Activated T-cell treated with anti-CD3 and anti-CD28 coated beads, Interleukin-2, amount 50 U/mL, for 24 hours (primary cell): ENCODE measurements around the gene WDR86.

ENCODE experiments used
- DNase-seq: peaks from one replicate; pipeline ENCODE4 v3.0.0-alpha.2; 2020
- H3K27ac Mint-ChIP-seq: 2 replicates; pipeline ENCODE4 v1.8.0; 2020; ENCODE audit warnings: mild to moderate bottlenecking, mixed read lengths
- H3K27me3 Mint-ChIP-seq: 2 replicates; pipeline ENCODE4 v1.8.0; 2020; ENCODE audit warnings: mixed read lengths
- H3K36me3 Mint-ChIP-seq: 2 replicates; pipeline ENCODE4 v1.8.0; 2020; ENCODE audit warnings: low read depth, mixed read lengths
- H3K4me1 Mint-ChIP-seq: 2 replicates; pipeline ENCODE4 v1.8.0; 2020; ENCODE audit warnings: low read depth, mixed read lengths
- H3K4me3 Mint-ChIP-seq: 2 replicates; pipeline ENCODE4 v1.8.0; 2020; ENCODE audit warnings: mild to moderate bottlenecking, moderate library complexity, mixed read lengths
- H3K9me3 Mint-ChIP-seq: 2 replicates; pipeline ENCODE4 v1.8.0; 2020; ENCODE audit warnings: mixed read lengths

WDR86 gene

GRCh38 chr7:151408839-151409666 is 785 bp downstream of the WDR86 start:
- H3K27me3 Mint-ChIP-seq: peaks cover 35% of the 10 kb centered on the region
- peak overlapping the region; percentile 23 for H3K27ac Mint-ChIP-seq
- peak overlapping the region; percentile 61 for H3K4me3 Mint-ChIP-seq
- H3K4me1 Mint-ChIP-seq: peaks cover 43% of the 10 kb centered on the region
- H3K9me3 Mint-ChIP-seq: no peaks in the 10 kb centered on the region
- no peaks in the 10 kb centered on the region for H3K36me3 Mint-ChIP-seq
- DNase-seq: peak; percentile 54

DNA sequence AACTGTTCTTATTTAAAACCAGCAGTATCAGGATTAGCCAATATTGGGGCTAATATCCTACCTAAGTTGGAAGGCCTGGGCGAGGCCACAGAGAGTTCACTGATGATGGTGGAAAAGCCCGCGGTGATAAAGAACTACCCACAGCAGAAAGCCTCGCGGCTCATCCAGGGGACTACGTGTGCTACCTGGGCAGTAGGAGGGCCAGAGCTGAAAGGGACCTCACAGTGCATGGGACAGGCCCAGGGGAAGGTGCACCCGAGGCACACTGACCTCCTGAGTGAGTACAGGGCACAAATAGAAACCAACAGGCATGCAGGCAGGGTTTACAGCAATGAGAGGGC is 1.4 kb downstream of the WDR86 start:
- H3K36me3 Mint-ChIP-seq: no peaks in the 10 kb centered on the region
- H3K27ac Mint-ChIP-seq: peak overlapping the region; percentile 23
- H3K27me3 Mint-ChIP-seq: peaks cover 35% of the 10 kb centered on the region
- peaks cover 40% of the 10 kb centered on the region for H3K4me1 Mint-ChIP-seq
- H3K9me3 Mint-ChIP-seq: no peaks in the 10 kb centered on the region
- no peak for DNase-seq
- H3K4me3 Mint-ChIP-seq: peak overlapping the region; percentile 61

- Mint-ChIP-seq H3K4me1 (peaks cover 25% of the 10 kb centered on the region), H3K27me3 (peaks cover 29% of the 10 kb centered on the region), H3K4me3 (no peak overlapping the region), H3K9me3 (no peaks in the 10 kb centered on the region), H3K27ac (no peak overlapping the region), H3K36me3 (no peaks in the 10 kb centered on the region)
- no peak for DNase-seq
Measured at GRCh38 chr7:151406886-151407583, 2.8 kb downstream of the WDR86 start.

- no peak overlapping the region for H3K4me3 Mint-ChIP-seq
- H3K27ac Mint-ChIP-seq: no peak overlapping the region
- no peaks in the 10 kb centered on the region for H3K9me3 Mint-ChIP-seq
- peaks cover 20% of the 10 kb centered on the region for H3K4me1 Mint-ChIP-seq
- no peak for DNase-seq
- peaks cover 22% of the 10 kb centered on the region for H3K27me3 Mint-ChIP-seq
- no peaks in the 10 kb centered on the region for H3K36me3 Mint-ChIP-seq
Measured at GRCh38 chr7:151406051-151406875, 3.6 kb downstream of the WDR86 start.

DNA sequence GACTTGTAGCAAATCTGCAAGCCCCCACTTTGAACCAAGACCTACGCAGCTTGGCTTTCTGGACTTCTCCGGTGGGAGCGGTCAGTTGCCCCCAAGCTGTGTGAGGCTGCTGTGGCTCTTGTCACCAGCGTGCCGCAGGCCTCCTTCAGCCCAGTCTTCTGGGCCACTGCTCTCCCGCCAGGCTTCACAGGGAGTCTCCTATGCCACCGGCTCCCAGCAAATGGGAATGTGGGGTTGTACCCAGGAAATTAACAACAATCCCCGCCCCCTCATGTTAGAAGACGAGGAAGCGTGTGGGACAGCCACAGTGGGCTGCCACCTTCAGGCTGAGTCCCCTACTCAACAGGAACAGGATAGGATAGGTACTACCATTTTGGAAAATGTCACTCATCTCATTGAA is 4.2 kb downstream of the WDR86 start:
- Mint-ChIP-seq H3K36me3 (no peaks in the 10 kb centered on the region), H3K27me3 (peaks cover 15% of the 10 kb centered on the region), H3K27ac (no peak overlapping the region), H3K9me3 (no peaks in the 10 kb centered on the region), H3K4me3 (no peak overlapping the region), H3K4me1 (peaks cover 13% of the 10 kb centered on the region)
- no peak for DNase-seq

- Mint-ChIP-seq H3K36me3 (no peaks in the 10 kb centered on the region), H3K27ac (no peak overlapping the region), H3K4me1 (peaks cover 10% of the 10 kb centered on the region), H3K4me3 (no peak overlapping the region), H3K27me3 (peaks cover 11% of the 10 kb centered on the region), H3K9me3 (no peaks in the 10 kb centered on the region)
- no peak for DNase-seq
Measured at GRCh38 chr7:151405056-151405455, 4.8 kb downstream of the WDR86 start.

- Mint-ChIP-seq H3K27me3 (peaks cover 11% of the 10 kb centered on the region), H3K4me3 (no peak overlapping the region), H3K9me3 (no peaks in the 10 kb centered on the region), H3K27ac (no peak overlapping the region), H3K4me1 (peaks cover 10% of the 10 kb centered on the region), H3K36me3 (no peaks in the 10 kb centered on the region)
- no peak for DNase-seq
Measured at GRCh38 chr7:151404216-151405011, 5.4 kb downstream of the WDR86 start.

- no peaks in the 10 kb centered on the region for H3K36me3 Mint-ChIP-seq
- peaks cover 6% of the 10 kb centered on the region for H3K27me3 Mint-ChIP-seq
- DNase-seq: no peak
- H3K4me3 Mint-ChIP-seq: no peak overlapping the region
- peaks cover 8% of the 10 kb centered on the region for H3K4me1 Mint-ChIP-seq
- no peak overlapping the region for H3K27ac Mint-ChIP-seq
- no peaks in the 10 kb centered on the region for H3K9me3 Mint-ChIP-seq
Measured at GRCh38 chr7:151403764-151404163, 6.1 kb downstream of the WDR86 start.

DNA sequence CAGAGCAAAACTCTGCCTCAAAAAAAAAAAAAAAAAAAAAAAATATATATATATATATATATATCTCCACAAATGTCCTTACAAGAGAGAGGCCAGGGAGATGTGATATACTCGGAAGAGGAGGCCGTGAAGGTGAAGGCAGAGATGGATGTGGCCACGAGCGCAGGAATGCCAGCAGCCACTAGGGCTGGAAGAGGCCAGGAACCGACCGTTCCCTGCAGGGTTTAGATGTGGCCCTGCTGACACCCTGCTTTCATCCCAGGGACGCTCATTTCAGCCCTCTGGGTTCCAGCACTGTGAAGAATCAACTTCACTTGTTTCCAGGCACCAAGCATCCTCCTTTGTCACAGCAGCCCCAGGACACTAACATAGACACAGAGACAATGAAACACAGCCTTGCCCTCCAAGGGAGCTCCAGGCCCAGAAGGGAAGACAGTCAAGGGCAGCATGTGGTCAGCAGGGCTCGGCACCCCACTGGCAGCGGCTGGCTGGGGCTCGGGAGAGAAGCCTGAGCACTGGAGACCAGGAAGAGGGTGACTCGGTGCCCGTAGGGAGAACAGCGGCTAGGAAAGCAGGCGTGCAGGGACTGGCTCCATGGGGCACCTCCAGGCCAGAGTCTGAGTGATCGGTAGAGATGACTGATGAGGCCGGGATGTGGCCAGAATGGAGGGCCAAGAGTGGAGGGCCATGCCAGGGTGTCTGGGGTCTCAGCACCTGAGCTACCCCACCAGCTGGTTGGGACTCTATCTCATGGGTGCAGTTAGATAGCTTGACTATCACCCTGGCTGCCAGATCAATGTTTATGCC is 7.6 kb downstream of the WDR86 start:
- Mint-ChIP-seq H3K36me3 (no peaks in the 10 kb centered on the region), H3K4me1 (peaks cover 8% of the 10 kb centered on the region), H3K4me3 (no peak overlapping the region)

GRCh38 chr7:151400626-151401315 is 9.1 kb downstream of the WDR86 start:
- no peak for DNase-seq
- H3K4me3 Mint-ChIP-seq: no peak overlapping the region
- no peaks in the 10 kb centered on the region for H3K36me3 Mint-ChIP-seq
- H3K27me3 Mint-ChIP-seq: no peaks in the 10 kb centered on the region
- no peak overlapping the region for H3K27ac Mint-ChIP-seq
- no peaks in the 10 kb centered on the region for H3K9me3 Mint-ChIP-seq
- peaks cover 9% of the 10 kb centered on the region for H3K4me1 Mint-ChIP-seq

More for the DNA sequence above, 7.6 kb downstream of the WDR86 start:
- no peak for DNase-seq
- Mint-ChIP-seq H3K27ac (no peak overlapping the region), H3K27me3 (no peaks in the 10 kb centered on the region), H3K9me3 (no peaks in the 10 kb centered on the region)

DNA sequence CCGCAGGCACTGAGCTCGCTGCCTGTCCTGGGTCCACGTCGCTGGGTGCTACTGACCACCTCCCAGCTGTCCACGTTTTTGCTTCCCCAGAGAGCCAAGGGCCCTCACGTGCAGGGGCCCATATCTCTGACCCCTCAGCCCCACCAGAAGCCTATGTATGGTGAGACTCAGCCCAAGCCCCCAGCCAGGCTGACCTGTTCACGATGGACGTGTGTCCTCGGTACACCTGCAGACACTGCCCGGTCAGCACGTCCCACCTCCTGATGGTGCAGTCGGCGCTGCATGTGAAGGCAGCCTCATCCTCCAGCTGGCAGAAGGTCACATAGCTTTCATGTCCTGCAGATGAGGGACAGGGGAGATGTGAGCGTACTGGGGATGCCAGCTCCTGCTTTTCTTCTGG is 9.9 kb downstream of the WDR86 start:
- peaks cover 9% of the 10 kb centered on the region for H3K4me1 Mint-ChIP-seq
- H3K9me3 Mint-ChIP-seq: no peaks in the 10 kb centered on the region
- H3K27me3 Mint-ChIP-seq: no peaks in the 10 kb centered on the region
- no peak for DNase-seq
- H3K36me3 Mint-ChIP-seq: no peaks in the 10 kb centered on the region
- H3K27ac Mint-ChIP-seq: no peak overlapping the region
- H3K4me3 Mint-ChIP-seq: no peak overlapping the region

DNA sequence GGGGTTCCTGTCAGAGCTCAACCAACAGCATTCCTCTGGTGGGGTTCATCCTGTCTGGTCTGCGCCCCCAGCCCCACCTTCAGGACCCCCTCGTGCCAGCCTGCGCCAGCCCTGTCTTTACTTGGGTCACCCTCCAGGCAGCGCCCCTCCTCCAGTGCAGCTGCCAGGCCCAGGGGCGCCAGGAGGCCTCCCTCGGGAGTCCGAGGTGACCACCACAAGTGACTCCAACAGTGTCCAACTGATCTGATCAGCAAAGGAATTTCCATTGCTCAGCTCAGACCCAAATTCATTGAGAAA is 10.6 kb downstream of the WDR86 start:
- H3K4me3 Mint-ChIP-seq: no peak overlapping the region
- no peaks in the 10 kb centered on the region for H3K9me3 Mint-ChIP-seq
- H3K4me1 Mint-ChIP-seq: peaks cover 9% of the 10 kb centered on the region
- no peak for DNase-seq
- no peaks in the 10 kb centered on the region for H3K36me3 Mint-ChIP-seq
- no peak overlapping the region for H3K27ac Mint-ChIP-seq
- no peaks in the 10 kb centered on the region for H3K27me3 Mint-ChIP-seq
